Transverse colon (tissue), 4 donors: ENCODE results near the gene DNAH11. TPM values are rescaled to one million over a fixed set of nuclear protein-coding genes. Genes with fewer than 3 reads are reported as not detected.

Source experiments
- DNase-seq: peaks from one replicate; pipeline ENCODE4 v3.0.0-alpha.2; 2019
- H3K27ac ChIP-seq, 4 donors: fragments of 200-600 bp; sonication (generic); 2 replicates each; pipeline ENCODE4 v1.5.1; 2016 to 2018; ENCODE audit warnings: inconsistent platforms in 4 of 4
- H3K27me3 ChIP-seq: fragments of 200-600 bp; sonication (generic); 2 replicates; pipeline ENCODE4 v1.5.1; 2017; ENCODE audit warnings: inconsistent platforms
- H3K36me3 ChIP-seq, 4 donors: fragments of 200-600 bp; sonication (generic); 2 replicates each; pipeline ENCODE4 v1.5.1; 2017 to 2019; ENCODE audit warnings: inconsistent platforms in 4 of 4
- H3K4me1 ChIP-seq, 4 donors: fragments of 200-600 bp; sonication (generic); 2 replicates each; pipeline ENCODE4 v1.5.1; 2017 to 2020; ENCODE audit warnings: inconsistent platforms in 4 of 4
- H3K4me3 ChIP-seq, 4 donors: fragments of 200-600 bp; sonication (generic); 1 replicate in 1 of 4; 2 replicates in 3 of 4; pipeline versions ENCODE4 v1.5.1 to v1.6.1; 2017 to 2019; ENCODE audit warnings: inconsistent platforms in 4 of 4
- H3K9me3 ChIP-seq, 2 donors: fragments of 200-600 bp; sonication (generic); 2 replicates each; pipeline ENCODE4 v1.5.1; 2017 to 2019; ENCODE audit warnings: inconsistent platforms in 2 of 2
- EP300 ChIP-seq: sonication (generic); formaldehyde crosslinking; IDR thresholded peaks from one replicate; pipeline ENCODE4 v1.6.1; 2017; ENCODE audit warnings: antibody characterized with exemption, low read depth
- POLR2A ChIP-seq: fragments of 450-650 bp; IDR thresholded peaks from one replicate; pipeline ENCODE4 v1.6.1; 2016; ENCODE audit warnings: antibody characterized with exemption, mild to moderate bottlenecking, moderate library complexity
- POLR2AphosphoS5 ChIP-seq, 3 donors: sonication (generic); formaldehyde crosslinking; IDR thresholded peaks; one replicate each; pipeline ENCODE4 v1.6.1; 2016; ENCODE audit warnings: antibody characterized with exemption in 3 of 3
- WGBS, 2 donors: methylation state at CpG; one replicate each; pipeline ENCODE4 v1.1.5; 2018; ENCODE audit warnings: low coverage in 1 of 2; 5-methylcytosine and 5-hydroxymethylcytosine counted together
- in situ Hi-C, 4 donors: fragments of 200-750 bp; cut with MboI; loops; one replicate each; pipeline versions ENCODE4 v1.15.0 to v1.15.1; 2017; ENCODE audit warnings: low sequenced_read_pairs in 3 of 4, low pct_ligation_motif_present in 1 of 4, low pct_unique_long_range_greater_than_20kb in 1 of 4
- intact Hi-C: fragments of 100-400 bp; cut with DNase I; formaldehyde crosslinking; loops from one replicate; pipeline ENCODE4 v1.15.1; 2023; ENCODE audit warnings: low total_unique reads
- total RNA-seq, 4 donors: library from RNA; depleted of rRNA; stranded (reverse); fragments of >200 nt; gene quantifications; one replicate each; pipeline ENCODE4 v1.1.0, GENCODE V29; 2016
- TF ChIP-seq, protein P1 (sequence below), 5 experiments: fragments of 200-600 bp in 3 of 5; fragments of 450-650 bp in 2 of 5; sonication (generic) in 3 of 5; IDR thresholded peaks; 1 replicate in 2 of 5; 2 replicates in 3 of 5; pipeline ENCODE4 v1.5.1; 2016 to 2017; ENCODE audit warnings: antibody characterized with exemption in 5 of 5, inconsistent platforms in 3 of 5, mild to moderate bottlenecking in 2 of 5, moderate library complexity in 1 of 5

The DNAH11 gene
- total RNA-seq, 4 donors from 2014 or later: under 0.01 to 0.16 TPM; not detected in 2

DNA sequence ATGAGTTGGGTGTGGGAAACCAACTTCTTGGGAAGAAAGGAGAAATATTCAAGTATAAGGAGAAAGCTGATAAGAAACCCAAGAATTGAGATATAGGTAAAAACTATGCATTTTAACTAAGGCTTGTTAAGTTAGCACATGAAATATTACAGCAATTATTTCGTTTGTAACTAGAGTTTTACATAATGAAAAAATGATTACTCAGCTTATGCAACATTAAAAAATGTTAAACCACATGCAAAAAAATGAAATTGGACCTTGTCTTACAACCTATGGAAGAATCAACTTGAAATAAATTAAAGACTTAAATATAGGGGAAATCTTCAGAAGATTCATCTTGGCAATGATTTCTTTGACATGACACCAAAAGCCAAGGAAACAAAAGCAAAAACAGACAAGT lies 219.6 kb downstream of the DNAH11 start:
- H3K9me3 ChIP-seq: no peaks in the 10 kb centered on the region
- no peak overlapping the region for H3K4me3 ChIP-seq
- no peak for DNase-seq
- no peaks in the 10 kb centered on the region for H3K4me1 ChIP-seq
- intact Hi-C loops (no loop called here), in situ Hi-C loops (no loop called here)
- TF ChIP-seq, protein P1, sequence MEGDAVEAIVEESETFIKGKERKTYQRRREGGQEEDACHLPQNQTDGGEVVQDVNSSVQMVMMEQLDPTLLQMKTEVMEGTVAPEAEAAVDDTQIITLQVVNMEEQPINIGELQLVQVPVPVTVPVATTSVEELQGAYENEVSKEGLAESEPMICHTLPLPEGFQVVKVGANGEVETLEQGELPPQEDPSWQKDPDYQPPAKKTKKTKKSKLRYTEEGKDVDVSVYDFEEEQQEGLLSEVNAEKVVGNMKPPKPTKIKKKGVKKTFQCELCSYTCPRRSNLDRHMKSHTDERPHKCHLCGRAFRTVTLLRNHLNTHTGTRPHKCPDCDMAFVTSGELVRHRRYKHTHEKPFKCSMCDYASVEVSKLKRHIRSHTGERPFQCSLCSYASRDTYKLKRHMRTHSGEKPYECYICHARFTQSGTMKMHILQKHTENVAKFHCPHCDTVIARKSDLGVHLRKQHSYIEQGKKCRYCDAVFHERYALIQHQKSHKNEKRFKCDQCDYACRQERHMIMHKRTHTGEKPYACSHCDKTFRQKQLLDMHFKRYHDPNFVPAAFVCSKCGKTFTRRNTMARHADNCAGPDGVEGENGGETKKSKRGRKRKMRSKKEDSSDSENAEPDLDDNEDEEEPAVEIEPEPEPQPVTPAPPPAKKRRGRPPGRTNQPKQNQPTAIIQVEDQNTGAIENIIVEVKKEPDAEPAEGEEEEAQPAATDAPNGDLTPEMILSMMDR (IDR thresholded peaks at IDR 0.05): no peak
- TF ChIP-seq POLR2A (no peak), POLR2AphosphoS5 (IDR thresholded peaks at IDR 0.05) (no peak), EP300 (no peak)
- H3K36me3 ChIP-seq: no peaks in the 10 kb centered on the region
- H3K27me3 ChIP-seq: no peaks in the 10 kb centered on the region
- H3K27ac ChIP-seq: no peak overlapping the region
- WGBS, 2 donors: 30 to 32% methylated on average over 1 of the region's 1 CpG

DNA sequence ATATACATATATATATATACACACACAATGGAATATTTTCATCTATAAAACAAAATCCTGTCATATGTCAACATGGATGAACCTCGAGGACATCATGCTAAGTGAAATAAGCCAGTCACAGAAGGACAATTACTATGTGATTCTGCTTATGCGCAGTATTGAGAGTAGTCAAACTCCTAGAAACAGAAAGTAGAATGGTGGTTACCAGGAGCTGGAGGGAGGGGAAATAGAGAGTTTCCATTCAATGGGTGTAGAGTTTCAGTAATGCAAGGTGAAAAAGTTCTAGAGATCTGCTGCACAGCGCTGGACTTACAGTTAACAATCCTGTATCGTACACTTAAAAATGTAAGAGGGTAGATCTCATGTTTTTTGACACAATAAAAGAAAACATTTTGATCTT lies 221.0 kb downstream of the DNAH11 start:
- no peaks in the 10 kb centered on the region for H3K27me3 ChIP-seq
- no peaks in the 10 kb centered on the region for H3K4me1 ChIP-seq
- H3K9me3 ChIP-seq: no peaks in the 10 kb centered on the region
- no peaks in the 10 kb centered on the region for H3K36me3 ChIP-seq
- no peak overlapping the region for H3K27ac ChIP-seq
- in situ Hi-C loops (no loop called here), intact Hi-C loops (no loop called here)
- WGBS, 2 donors: 76 to 91% methylated on average over 4 of the region's 4 CpGs
- no peak for TF ChIP-seq EP300
- TF ChIP-seq, protein P1 (IDR thresholded peaks at IDR 0.05): no peak
- TF ChIP-seq POLR2A: no peak
- TF ChIP-seq POLR2AphosphoS5 (IDR thresholded peaks at IDR 0.05): no peak
- no peak overlapping the region for H3K4me3 ChIP-seq
- no peak for DNase-seq

DNA sequence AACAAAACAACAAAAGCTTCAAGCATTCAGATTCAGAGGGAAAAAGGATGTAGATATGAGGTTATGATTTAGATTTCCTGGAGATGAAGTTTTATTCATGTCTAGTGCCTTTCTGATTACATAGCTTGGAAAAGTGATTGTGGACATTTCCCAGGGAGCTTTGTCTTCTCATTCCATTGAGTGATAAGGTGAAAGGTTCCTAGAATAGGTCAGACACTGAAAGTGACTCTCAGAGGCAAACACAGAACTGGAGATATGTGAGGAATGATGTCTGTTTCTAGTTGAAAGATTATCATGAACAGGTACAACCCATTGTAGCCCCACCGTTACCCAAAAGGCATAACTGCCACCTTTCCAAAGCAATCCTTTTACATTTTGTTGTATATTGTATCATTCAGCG lies 223.4 kb downstream of the DNAH11 start:
- H3K4me1 ChIP-seq: no peaks in the 10 kb centered on the region
- no peaks in the 10 kb centered on the region for H3K27me3 ChIP-seq
- in situ Hi-C loops (no loop called here), intact Hi-C loops (no loop called here)
- 25 to 58% methylated on average over 2 of the region's 2 CpGs for WGBS, 2 donors
- H3K4me3 ChIP-seq: no peak overlapping the region
- TF ChIP-seq POLR2AphosphoS5 (IDR thresholded peaks at IDR 0.05): no peak
- no peak for TF ChIP-seq EP300
- TF ChIP-seq POLR2A: no peak
- TF ChIP-seq, protein P1 (IDR thresholded peaks at IDR 0.05): no peak
- no peaks in the 10 kb centered on the region for H3K36me3 ChIP-seq
- no peak overlapping the region for H3K27ac ChIP-seq
- no peak for DNase-seq
- H3K9me3 ChIP-seq: no peaks in the 10 kb centered on the region

DNA sequence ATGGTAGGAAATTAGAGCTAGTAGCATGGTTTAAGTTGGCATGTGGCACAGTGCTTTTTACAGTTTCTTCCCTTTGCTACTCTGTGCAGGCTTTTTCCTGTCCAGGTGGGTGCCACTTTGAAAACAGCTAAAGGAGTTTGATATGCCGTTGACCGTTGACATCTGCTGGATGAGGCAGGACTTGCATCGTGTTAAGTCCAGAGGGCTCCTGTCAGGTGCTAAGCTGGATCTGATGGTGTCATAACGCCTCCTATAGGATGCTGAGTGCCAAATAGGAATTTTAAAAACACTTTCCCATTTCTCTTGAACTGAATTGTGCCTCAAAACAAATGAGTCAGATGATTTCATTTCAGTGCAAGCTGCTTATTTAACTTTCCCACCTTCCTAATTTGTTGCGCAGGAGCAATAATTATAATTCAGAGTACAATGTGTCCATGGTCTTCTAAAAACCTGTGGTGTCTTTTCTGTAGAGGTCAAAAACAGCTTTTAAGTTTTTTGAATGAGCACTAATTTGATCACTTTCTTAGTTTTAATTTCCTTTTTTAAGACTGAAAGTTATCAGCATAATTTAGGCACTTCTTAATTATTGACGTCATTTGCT lies 224.6 kb downstream of the DNAH11 start:
- H3K9me3 ChIP-seq: no peaks in the 10 kb centered on the region
- TF ChIP-seq, protein P1 (IDR thresholded peaks at IDR 0.05): peak in 3 of 5 experiments; percentile 9 to 24 (median 20)
- TF ChIP-seq EP300 (no peak), POLR2A (no peak)
- H3K4me1 ChIP-seq: peaks cover 0 to 8% (median 0%) of the 10 kb centered on the region in 4 donors
- H3K27me3 ChIP-seq: no peaks in the 10 kb centered on the region
- intact Hi-C loops (no loop called here), in situ Hi-C loops (no loop called here)
- no peak overlapping the region for H3K27ac ChIP-seq
- WGBS, 2 donors: 22 to 25% methylated on average over 4 to 6 of the region's 6 CpGs
- no peak overlapping the region for H3K4me3 ChIP-seq
- peak; percentile 24 for DNase-seq
- H3K36me3 ChIP-seq: no peaks in the 10 kb centered on the region
